ENCODE measurements around the gene TRPM6.

DNA sequence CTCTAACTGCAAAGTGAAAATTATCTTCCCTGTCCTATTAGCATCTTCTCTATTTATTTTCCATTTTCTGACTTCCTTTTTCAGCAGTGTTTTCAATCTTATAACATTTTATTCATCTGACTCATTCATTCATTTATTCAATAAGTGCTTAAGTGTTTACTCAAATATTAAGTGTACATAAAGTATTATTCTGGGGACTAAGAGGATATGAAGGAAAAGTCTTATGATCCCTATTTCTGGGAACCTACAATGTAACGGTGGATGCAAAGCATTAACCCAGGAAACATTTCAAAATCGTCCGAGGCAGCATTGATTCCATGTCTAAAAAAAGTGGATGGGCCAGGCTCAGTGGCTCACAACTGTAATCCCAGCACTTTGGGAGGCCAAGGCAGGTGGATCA is 19.4 kb upstream of the TRPM6 start:
- TF ChIP-seq, protein P1, sequence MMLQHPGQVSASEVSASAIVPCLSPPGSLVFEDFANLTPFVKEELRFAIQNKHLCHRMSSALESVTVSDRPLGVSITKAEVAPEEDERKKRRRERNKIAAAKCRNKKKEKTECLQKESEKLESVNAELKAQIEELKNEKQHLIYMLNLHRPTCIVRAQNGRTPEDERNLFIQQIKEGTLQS (CRISPR knock-in tag; conservative IDR thresholded peaks at IDR 0.05), result no peak
- TF ChIP-seq, protein P2, sequence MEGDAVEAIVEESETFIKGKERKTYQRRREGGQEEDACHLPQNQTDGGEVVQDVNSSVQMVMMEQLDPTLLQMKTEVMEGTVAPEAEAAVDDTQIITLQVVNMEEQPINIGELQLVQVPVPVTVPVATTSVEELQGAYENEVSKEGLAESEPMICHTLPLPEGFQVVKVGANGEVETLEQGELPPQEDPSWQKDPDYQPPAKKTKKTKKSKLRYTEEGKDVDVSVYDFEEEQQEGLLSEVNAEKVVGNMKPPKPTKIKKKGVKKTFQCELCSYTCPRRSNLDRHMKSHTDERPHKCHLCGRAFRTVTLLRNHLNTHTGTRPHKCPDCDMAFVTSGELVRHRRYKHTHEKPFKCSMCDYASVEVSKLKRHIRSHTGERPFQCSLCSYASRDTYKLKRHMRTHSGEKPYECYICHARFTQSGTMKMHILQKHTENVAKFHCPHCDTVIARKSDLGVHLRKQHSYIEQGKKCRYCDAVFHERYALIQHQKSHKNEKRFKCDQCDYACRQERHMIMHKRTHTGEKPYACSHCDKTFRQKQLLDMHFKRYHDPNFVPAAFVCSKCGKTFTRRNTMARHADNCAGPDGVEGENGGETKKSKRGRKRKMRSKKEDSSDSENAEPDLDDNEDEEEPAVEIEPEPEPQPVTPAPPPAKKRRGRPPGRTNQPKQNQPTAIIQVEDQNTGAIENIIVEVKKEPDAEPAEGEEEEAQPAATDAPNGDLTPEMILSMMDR (IDR thresholded peaks at IDR 0.05), result no peak
- TF ChIP-seq JAZF1 (CRISPR knock-in tag; IDR thresholded peaks at IDR 0.05), result no peak
- TF ChIP-seq NR2C2 (CRISPR knock-in tag; IDR thresholded peaks at IDR 0.05), result no peak
- TF ChIP-seq, protein P3, sequence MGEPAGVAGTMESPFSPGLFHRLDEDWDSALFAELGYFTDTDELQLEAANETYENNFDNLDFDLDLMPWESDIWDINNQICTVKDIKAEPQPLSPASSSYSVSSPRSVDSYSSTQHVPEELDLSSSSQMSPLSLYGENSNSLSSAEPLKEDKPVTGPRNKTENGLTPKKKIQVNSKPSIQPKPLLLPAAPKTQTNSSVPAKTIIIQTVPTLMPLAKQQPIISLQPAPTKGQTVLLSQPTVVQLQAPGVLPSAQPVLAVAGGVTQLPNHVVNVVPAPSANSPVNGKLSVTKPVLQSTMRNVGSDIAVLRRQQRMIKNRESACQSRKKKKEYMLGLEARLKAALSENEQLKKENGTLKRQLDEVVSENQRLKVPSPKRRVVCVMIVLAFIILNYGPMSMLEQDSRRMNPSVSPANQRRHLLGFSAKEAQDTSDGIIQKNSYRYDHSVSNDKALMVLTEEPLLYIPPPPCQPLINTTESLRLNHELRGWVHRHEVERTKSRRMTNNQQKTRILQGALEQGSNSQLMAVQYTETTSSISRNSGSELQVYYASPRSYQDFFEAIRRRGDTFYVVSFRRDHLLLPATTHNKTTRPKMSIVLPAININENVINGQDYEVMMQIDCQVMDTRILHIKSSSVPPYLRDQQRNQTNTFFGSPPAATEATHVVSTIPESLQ (CRISPR knock-in tag; IDR thresholded peaks at IDR 0.05), result no peak
- TF ChIP-seq ZNF138 (CRISPR knock-in tag; conservative IDR thresholded peaks at IDR 0.05), result no peak
- no peak for TF ChIP-seq JUN (CRISPR knock-in tag; IDR thresholded peaks at IDR 0.05)
- TF ChIP-seq CREB1 (CRISPR knock-in tag; IDR thresholded peaks at IDR 0.05), result no peak
- TF ChIP-seq, protein P4, sequence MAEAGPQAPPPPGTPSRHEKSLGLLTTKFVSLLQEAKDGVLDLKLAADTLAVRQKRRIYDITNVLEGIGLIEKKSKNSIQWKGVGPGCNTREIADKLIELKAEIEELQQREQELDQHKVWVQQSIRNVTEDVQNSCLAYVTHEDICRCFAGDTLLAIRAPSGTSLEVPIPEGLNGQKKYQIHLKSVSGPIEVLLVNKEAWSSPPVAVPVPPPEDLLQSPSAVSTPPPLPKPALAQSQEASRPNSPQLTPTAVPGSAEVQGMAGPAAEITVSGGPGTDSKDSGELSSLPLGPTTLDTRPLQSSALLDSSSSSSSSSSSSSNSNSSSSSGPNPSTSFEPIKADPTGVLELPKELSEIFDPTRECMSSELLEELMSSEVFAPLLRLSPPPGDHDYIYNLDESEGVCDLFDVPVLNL (CRISPR knock-in tag; IDR thresholded peaks at IDR 0.05; ENCODE audit: borderline replicate concordance, low read depth), result no peak
- no peak for TF ChIP-seq TCF7 (CRISPR knock-in tag; IDR thresholded peaks at IDR 0.05; ENCODE audit: low read depth)
- TF ChIP-seq ZNF317 (CRISPR knock-in tag; IDR thresholded peaks at IDR 0.05; ENCODE audit: borderline replicate concordance, low read depth), result no peak
- no peak for TF ChIP-seq ELF4 (CRISPR knock-in tag; IDR thresholded peaks at IDR 0.05; ENCODE audit: low read depth)
- TF ChIP-seq NR1H2 (CRISPR knock-in tag; IDR thresholded peaks at IDR 0.05), result no peak
- TF ChIP-seq ZNF232 (CRISPR knock-in tag; IDR thresholded peaks at IDR 0.05), result no peak
